Measurements from ENCODE around the gene PXMP4.

The PXMP4 gene

DNA sequence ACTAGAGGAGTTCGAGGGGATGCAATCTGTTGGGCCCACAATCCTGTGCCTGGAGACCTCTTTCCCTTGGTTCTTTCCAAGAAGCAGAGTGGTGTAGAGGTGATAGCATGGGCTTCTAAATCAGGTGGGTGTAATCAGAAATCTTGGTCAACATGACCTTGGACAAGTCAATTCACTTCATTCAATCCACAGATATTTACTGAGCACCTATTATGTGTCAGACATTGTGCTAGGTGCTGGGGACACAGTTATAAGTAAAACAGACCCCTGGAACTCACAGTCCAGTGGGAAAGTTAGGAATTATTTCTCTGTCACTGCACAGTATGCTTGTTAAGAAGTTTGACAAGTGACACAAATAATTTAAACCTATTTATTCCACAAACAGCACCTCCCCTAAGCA is 30.6 kb downstream of the PXMP4 start:
- ChIA-PET CTCF (interaction anchor here (1.1 to 1.2 kb wide), 2 partner anchors 23 to 440 kb away, joined by 3 read pairs; partner anchors contain the start of gene ACTL10), POLR2A (no interaction called here)
- no peak for DNase-seq (ENCODE audit: extremely low spot score)
- TF ChIP-seq, protein P1, sequence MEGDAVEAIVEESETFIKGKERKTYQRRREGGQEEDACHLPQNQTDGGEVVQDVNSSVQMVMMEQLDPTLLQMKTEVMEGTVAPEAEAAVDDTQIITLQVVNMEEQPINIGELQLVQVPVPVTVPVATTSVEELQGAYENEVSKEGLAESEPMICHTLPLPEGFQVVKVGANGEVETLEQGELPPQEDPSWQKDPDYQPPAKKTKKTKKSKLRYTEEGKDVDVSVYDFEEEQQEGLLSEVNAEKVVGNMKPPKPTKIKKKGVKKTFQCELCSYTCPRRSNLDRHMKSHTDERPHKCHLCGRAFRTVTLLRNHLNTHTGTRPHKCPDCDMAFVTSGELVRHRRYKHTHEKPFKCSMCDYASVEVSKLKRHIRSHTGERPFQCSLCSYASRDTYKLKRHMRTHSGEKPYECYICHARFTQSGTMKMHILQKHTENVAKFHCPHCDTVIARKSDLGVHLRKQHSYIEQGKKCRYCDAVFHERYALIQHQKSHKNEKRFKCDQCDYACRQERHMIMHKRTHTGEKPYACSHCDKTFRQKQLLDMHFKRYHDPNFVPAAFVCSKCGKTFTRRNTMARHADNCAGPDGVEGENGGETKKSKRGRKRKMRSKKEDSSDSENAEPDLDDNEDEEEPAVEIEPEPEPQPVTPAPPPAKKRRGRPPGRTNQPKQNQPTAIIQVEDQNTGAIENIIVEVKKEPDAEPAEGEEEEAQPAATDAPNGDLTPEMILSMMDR (IDR thresholded peaks at IDR 0.05; ENCODE audit: control extremely low read depth, extremely low read depth, low read depth, missing control alignments) = no peak

DNA sequence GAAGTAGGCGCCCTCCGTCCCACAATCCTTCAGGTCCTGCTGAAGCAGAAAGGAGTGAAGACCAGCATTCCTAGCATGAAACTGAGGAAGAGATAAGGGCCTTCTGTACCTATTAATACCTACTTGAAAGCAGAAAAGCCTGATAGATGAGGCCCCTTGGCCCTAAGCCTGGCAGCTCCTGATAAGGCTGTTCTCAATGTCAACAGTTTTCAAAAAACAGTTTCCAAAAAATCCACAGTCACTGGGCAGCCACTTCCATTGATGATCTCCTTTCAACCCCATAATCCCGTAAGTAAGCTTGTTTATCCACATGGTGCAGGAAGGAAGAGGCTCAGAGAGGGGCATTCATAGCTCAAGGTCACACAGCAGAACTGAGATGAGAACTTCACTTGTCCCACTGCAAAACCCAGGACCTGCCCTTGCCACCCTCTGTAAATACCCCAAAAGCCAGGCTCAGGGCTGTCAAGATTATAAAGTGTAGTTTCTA is 31.1 kb downstream of the PXMP4 start:
- TF ChIP-seq, protein P1 (IDR thresholded peaks at IDR 0.05; ENCODE audit: control extremely low read depth, extremely low read depth, low read depth, missing control alignments) = no peak
- no peak for DNase-seq (ENCODE audit: extremely low spot score)
- POLR2A ChIA-PET = no interaction called here
- CTCF ChIA-PET = no interaction called here

DNA sequence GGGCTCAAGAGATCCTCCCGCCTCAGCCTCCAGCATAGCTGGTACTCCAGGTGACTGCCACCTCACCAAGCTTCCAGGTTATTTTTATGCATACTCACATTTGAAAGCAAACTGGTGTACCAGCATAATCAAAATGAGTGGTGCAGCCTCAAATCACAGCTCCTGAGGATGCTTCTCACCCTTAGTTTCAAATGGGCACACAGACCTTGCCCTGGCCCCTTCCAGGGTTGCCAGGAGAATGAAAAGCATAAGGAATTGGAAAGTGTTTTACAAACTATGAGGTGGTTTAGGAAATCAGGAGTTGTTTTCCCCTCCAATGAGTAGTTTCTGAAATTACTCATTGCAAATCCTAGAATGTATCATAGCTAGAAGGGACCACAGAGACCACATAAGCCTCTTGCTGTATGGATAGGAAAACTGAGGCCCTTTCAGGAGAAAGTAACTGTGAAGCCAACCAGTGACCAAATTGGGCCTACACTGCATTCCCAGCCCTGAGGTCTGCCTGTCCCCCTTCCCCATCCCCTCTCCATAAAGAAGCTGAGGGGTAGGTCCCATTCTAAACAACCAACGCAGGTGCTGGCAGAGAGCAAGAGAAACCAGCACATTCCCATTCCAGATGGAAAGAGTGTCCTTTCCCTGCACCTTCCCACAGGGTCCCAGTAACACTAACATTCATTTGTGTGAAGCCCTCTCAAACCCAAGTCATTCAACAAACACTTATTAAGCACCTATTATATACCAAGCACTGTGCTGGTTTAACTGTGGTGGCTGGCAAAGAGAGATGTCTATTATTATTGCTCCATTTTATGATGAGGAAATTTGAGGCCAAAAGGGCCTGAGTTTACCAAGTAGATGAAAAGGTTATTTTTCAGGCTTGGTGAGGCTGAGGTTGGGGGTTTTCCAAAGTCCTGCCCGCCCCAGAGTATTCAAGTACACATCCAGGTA is 31.8 kb downstream of the PXMP4 start:
- ChIA-PET POLR2A (no interaction called here), CTCF (interaction anchor here (0.6 to 1.5 kb wide), 4 partner anchors 8 to 44 kb away, joined by 3 to 4 read pairs (median 4); partner anchors contain the start of genes ACTL10 and ZNF341)
- DNase-seq (ENCODE audit: extremely low spot score) = no peak
- TF ChIP-seq, protein P1 (IDR thresholded peaks at IDR 0.05; ENCODE audit: control extremely low read depth, extremely low read depth, low read depth, missing control alignments) = no peak

DNA sequence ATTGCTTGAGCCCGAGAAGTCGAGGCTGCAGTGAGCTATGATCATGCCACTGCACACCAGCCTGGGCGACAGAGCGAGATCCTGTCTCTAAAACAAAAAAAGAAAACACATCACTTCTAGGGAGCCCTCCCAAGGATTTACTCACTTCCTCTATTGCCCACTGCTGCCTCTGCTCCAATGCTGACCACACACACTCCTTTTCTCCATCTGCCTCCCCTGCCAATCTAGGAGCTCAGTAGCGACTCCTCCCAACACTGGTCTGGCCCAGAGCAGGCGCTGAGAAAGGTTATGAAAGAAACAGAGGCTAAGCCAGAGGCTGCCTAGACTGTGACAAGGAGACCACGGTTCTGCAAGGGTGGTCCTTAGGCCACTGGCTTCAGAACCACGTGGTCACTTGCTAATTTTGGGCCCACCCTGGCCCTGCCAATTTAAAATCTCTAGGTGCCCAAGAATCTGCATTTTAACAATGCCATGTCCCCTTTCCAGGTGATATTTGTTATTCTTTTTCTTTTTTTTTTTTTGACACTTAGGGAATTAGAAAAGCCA is 32.7 kb downstream of the PXMP4 start:
- ChIA-PET POLR2A (no interaction called here), CTCF (interaction anchor here (1.0 to 1.5 kb wide), 3 partner anchors 9 to 45 kb away, joined by 3 to 4 read pairs (median 4); partner anchors contain the start of gene ZNF341)
- TF ChIP-seq, protein P1 (IDR thresholded peaks at IDR 0.05; ENCODE audit: control extremely low read depth, extremely low read depth, low read depth, missing control alignments) = no peak
- no peak for DNase-seq (ENCODE audit: extremely low spot score)

DNA sequence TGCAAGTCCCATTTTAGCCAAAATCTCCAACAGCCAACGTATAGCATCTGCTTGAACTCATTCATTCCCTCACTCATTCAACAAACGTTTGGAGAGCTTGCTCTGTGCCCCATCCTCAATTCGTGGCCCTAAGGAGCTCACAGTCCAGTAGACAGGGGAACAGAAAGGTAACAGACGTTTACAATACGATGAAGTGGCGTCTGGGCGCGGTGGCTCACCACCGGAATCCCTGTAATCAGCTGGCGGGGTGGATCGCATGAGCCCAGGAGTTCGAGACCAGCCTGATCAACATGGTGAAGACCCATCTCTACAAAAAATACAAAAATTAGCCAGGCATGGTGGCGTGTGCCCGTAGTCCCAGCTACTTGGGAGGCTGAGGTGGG is 33.1 kb downstream of the PXMP4 start:
- TF ChIP-seq, protein P1 (IDR thresholded peaks at IDR 0.05; ENCODE audit: control extremely low read depth, extremely low read depth, low read depth, missing control alignments) = no peak
- no peak for DNase-seq (ENCODE audit: extremely low spot score)
- CTCF ChIA-PET = interaction anchor here (1.3 to 1.5 kb wide), 2 partner anchors 19 to 45 kb away, joined by 4 read pairs; partner anchors contain the start of gene ZNF341
- POLR2A ChIA-PET = no interaction called here

DNA sequence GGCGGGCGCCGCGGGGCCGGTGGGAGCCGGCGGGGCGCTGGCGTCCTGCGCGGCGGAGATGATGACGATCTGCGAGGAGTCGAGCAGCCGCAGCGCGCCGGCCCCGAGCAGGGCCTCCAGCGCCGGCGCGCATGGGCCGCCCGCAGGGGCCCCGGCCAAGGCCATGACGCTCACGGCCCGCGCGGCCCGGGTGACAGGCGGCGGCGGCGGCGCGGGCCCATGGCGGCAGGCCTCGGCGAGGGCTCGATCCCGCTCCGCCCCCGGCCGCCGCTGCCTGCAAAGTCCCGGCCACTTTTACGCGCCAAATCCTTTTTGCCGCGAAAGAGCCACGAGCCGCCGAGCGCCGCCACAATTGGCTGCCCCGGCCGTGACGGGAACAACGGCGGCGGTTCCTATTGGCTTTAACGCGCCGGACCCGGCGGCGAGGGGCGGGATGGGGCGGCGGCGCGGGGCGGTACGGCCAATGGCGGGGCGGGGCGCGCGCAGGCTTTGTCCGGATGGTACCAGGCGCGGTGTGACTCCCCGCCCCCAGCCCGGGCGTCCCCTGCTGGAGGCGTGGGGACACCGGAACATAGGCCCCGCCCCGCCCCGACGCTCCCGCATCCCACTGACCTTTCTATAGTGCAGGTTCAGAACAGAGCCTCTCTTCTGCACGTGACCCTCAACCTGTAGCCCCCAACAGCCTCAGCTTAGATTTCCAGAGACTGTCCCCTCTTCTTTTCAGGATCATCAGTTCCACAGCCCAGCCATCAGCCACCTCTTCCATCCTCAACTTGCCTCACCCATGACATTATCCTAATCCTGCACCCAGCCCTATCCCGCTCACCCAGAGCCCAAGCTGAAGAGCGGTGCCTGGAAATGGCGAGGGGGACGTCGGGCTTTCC is 33.8 kb downstream of the PXMP4 start, which contains the start of gene E2F1:
Gene E2F1 (minus strand): TSS at position 286 of the 884 bp plus-strand sequence. CDS start 121 bp downstream, at position 165.
- DNase-seq (ENCODE audit: extremely low spot score) = peak; percentile 99
- POLR2A ChIA-PET = no interaction called here
- TF ChIP-seq, protein P1 (IDR thresholded peaks at IDR 0.05; ENCODE audit: control extremely low read depth, extremely low read depth, low read depth, missing control alignments) = peak; percentile 2
- CTCF ChIA-PET = interaction anchor here (1.0 to 2.4 kb wide), 3 partner anchors 16 to 46 kb away, joined by 3 to 22 read pairs (median 4); partner anchors contain the start of gene ACTL10

Measured in GM10248 (cell line).